Middle frontal gyrus (tissue), 1 donor: ENCODE data around the gene IFITM2.
"Not testable (repeated sequence)": the region's sequence is repeated elsewhere in the genome, so short reads cannot be mapped to it uniquely, and the experiment has no call there.

Experiments used
- DNase-seq: peaks from one replicate; pipeline ENCODE4 v3.0.0-alpha.2; 2015; ENCODE audit warnings: low spot score; ENCODE audit errors: extremely low spot score

IFITM2 gene

DNA sequence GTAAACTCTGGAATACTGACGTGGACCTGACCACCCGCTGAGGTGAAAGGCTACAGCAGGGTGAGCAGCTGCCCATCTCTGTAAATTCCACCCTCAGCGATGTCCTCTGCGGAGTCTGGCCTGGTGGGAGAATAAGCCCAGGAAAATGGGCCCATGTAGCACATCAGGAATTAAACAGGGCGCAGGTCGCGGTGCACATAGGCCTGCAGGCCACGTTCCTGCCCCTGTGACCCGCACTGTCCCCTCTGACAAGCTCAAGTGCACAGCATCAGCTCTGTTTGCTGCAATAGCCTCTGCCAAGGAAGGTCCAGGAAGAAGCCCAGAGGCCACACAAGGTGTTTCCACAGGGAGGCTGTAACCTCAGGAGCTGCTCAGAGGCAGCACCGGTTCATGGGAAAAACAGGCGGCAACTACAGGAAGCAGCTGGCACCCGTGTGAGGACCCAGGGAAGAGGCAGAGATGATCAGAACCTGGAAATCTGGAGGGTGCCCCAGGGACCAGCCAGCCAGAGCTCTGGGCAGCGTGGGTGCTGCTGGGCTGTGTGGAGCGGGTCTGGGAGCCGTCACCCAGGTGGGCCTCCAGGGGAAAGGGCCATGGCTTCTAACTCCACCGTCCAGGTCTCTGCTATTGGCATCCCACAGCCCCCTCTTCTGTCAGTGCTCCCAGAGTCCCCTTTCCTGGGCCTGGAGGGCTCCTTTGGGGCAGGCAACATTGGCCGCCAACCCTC, 808 bp upstream of the IFITM2 start:
- no peak for DNase-seq

GRCh38 chr11:308740-309665, 1.4 kb downstream of the IFITM2 start:
- not testable (repeated sequence) for DNase-seq

GRCh38 chr11:309979-310572, 2.5 kb downstream of the IFITM2 start:
- not testable (repeated sequence) for DNase-seq

DNA sequence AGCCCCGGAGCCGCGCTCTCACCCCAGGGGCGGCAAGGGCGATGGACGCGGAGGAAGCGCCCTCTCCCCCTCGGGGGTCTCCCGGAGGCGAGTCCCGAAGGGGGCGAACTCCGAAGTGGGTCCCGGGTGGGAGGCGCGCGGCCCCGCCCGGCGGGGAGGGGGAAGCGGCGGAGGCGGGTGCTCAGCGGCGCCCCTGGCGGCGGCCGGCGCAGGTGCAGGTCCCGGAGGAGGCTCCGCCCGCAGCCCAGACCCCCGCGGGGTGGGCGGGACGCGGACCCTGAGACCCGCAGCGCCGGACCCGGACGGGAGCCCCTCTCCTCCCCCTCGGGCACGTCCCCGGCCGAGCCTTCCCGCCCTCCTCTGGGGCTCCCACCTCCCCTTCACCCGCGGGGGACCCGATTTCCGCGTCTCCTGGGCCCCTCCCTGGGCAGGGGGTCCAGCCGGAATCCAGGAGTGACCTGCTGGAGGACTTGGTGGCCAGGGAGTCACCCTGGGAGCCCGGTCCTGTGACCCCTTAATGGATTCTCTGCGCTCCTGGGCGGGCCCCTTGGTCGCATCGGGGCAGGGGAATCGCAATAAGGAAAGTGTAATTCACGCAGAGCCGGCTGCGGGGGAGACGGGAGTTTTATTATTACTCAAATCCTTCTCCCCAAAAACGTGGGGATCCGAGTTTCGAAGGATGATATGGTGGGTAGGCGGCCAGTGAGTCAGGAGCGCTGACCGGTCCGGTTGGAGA, 3.6 kb downstream of the IFITM2 start:
- not testable (repeated sequence) for DNase-seq

GRCh38 chr11:312092-312816, 4.6 kb downstream of the IFITM2 start:
- no peak for DNase-seq

GRCh38 chr11:313304-313786, 5.7 kb downstream of the IFITM2 start:
- DNase-seq: no peak

- DNase-seq: no peak
Observed at GRCh38 chr11:313787-314553, 6.4 kb downstream of the IFITM2 start, which contains the start of gene IFITM1. Gene IFITM1, plus strand, starts transcription at chr11:314040. Its CDS starts 131 bp downstream, at chr11:314171.

DNA sequence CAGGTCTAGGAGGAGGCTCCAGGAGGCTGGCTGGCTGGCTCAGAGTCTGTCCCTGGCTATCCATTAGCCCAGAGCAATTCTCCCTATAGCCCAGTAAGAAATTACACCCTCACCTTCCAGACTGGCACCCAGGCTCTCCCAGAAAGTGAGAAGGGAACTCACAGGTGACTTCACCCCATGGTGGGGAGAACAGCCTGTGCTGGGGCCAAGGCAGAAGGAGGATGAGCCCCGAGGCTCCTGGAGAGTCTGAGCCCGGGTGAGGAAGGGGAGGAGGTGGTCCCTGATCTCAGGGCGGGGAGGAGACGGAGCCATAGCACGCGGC, 6.9 kb downstream of the IFITM2 start:
- DNase-seq: not testable (repeated sequence)

GRCh38 chr11:315051-315481, 7.5 kb downstream of the IFITM2 start:
- DNase-seq: no peak

DNA sequence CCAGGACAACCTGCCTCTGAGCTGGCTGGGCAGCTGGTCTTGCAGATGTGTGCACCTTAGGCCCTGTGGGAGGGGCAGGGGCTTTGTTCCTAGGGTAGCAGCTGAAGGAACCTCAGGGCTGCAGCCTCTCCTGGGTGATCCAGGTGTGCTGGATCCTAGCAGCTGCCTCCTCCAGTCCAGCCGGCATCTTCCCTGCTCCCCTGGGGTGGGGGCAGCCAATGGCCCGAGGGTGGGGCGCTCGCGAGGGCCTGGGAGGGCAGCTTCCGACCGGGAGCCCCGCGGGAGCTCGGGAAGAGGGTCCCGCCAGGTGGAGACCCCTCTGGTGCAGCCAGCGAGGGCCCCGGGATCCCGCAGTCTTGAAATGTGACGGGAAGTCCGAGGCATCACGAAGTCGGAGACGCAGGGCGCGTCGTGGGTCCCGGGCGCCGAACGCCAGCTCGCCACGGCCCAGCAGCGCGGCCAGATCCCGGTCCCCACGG, 7.9 kb downstream of the IFITM2 start:
- no peak for DNase-seq

DNA sequence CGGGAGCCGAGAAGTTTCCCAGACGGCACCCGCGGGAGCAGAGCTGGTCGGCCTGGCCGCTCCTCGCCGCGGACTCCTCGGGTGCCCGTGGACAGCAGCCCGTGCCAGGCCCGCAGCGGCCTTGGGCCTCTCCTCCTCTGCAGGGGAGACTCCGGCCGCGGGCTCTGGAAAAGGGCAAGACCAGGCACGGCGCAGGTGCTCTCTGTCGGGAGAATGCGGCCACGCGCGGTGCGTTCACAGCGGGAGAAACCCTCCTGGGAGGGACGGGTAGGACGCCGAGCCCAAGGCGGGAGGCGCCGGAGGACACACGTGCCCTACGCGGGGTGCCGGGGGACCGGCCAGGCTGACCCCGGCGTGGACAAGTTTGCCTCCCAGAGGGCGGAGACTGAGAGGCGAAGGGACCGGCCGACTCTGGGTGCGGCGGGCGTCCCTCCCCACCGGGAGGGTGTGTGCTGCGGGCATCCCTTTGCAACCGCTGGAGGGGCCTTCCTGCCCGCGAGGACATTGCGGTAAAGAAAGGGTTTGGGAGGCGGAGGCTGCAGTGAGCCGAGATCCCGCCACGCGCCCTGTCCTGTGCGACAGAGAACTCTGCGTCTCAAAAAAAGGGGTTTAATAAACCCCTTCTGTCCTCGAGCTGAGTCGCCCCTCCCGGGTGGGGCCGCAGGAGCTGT, 8.6 kb downstream of the IFITM2 start:
- DNase-seq: no peak

- no peak for DNase-seq
Observed at GRCh38 chr11:316891-317301, 9.3 kb downstream of the IFITM2 start.

DNA sequence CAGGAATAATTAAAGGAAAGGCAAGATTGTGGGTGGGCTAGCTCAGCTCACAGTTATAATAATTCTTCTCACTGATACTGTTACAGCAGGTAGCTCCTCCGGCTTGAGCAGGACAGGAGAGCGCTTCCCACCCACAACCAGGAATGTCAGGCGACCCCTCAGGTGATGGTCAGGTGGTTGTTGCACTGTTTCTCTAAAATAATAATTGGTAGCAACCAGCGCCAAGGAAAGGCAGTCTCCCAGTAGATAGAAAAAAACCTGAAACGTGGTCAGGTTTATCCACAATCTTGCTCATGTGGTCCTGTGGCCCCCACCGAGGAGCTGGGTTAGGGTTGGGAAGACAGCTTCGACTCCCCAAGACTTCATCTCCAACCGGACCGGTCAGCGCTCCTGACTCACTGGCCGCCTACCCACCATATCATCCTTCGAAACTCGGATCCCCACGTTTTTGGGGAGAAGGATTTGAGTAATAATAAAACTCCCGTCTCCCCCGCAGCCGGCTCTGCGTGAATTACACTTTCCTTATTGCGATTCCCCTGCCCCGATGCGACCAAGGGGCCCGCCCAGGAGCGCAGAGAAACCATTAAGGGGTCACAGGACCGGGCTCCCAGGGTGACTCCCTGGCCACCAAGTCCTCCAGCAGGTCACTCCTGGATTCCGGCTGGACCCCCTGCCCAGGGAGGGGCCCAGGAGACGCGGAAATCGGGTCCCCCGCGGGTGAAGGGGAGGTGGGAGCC, 10.2 kb downstream of the IFITM2 start:
- not testable (repeated sequence) for DNase-seq

DNA sequence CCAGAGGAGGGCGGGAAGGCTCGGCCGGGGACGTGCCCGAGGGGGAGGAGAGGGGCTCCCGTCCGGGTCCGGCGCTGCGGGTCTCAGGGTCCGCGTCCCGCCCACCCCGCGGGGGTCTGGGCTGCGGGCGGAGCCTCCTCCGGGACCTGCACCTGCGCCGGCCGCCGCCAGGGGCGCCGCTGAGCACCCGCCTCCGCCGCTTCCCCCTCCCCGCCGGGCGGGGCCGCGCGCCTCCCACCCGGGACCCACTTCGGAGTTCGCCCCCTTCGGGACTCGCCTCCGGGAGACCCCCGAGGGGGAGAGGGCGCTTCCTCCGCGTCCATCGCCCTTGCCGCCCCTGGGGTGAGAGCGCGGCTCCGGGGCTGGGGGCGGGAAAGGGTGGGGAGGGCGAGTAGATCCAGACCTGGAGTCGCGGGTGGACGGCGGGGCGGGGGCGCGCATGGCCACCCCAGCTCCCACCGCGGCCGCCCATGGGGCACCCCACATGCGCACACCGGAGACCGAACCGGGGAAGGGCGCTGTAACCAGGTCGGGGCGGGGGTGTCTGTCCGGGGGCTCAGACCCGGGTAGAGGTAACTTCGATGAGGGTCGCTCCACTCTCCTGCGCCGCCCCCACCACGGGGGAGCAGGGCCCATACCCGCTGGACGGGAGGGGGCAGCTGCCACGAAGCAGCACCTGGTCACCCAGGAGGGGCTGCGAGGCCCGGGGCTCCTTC, 10.9 kb downstream of the IFITM2 start:
- DNase-seq: not testable (repeated sequence)

GRCh38 chr11:319121-319887, 11.7 kb downstream of the IFITM2 start:
- DNase-seq: not testable (repeated sequence)

DNA sequence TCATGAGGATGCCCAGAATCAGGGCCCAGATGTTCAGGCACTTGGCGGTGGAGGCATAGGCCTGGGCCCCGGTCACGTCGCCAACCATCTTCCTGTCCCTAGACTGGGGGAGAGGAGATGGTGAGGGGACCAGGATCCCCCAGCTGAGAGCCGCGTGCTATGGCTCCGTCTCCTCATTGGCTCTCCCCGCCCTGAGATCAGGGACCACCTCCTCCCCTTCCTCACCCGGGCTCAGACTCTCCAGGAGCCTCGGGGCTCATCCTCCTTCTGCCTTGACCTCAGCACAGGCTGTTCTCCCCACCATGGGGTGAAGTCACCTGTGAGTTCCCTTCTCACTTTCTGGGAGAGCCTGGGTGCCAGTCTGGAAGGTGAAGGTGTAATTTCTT, 12.3 kb downstream of the IFITM2 start:
- DNase-seq: not testable (repeated sequence)

DNA sequence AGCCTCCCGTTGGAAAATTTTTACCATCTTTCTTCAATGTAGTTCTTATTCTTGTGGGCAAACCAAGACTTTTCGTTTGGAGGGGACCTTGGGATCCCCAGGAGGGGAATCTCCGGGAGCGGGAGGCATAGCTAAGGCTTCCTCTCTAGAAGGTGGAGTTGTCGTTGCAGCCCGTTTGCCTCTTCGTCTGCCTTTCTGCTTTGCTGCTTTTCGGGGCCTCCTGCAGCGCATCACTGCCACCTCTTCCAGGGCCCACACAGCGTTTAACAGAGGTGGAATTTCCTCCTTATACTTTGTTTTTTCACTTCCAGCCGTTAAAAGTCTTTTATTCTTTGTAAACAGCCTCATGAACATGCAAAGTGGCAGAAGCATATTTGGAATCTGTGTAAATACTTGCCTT, 16.5 kb downstream of the IFITM2 start:
- DNase-seq: no peak
